ENCODE results near the gene MOCS2. TPM values are rescaled to one million over a fixed set of nuclear protein-coding genes. Genes with fewer than 3 reads are reported as not detected.

The MOCS2 gene, protein sequence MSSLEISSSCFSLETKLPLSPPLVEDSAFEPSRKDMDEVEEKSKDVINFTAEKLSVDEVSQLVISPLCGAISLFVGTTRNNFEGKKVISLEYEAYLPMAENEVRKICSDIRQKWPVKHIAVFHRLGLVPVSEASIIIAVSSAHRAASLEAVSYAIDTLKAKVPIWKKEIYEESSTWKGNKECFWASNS
- total RNA-seq, result 28.8 and 29.3 TPM in 2 replicates
- long read RNA-seq, transcript MOCS2-203 (7 exons, 1,337 nt), result major isoform, 28 of 29 reads
- long read RNA-seq, partial matches to known transcripts, result 0 of 29 reads
- long read RNA-seq, other reads (novel, unspliced or antisense), result 1 of 29 reads

DNA sequence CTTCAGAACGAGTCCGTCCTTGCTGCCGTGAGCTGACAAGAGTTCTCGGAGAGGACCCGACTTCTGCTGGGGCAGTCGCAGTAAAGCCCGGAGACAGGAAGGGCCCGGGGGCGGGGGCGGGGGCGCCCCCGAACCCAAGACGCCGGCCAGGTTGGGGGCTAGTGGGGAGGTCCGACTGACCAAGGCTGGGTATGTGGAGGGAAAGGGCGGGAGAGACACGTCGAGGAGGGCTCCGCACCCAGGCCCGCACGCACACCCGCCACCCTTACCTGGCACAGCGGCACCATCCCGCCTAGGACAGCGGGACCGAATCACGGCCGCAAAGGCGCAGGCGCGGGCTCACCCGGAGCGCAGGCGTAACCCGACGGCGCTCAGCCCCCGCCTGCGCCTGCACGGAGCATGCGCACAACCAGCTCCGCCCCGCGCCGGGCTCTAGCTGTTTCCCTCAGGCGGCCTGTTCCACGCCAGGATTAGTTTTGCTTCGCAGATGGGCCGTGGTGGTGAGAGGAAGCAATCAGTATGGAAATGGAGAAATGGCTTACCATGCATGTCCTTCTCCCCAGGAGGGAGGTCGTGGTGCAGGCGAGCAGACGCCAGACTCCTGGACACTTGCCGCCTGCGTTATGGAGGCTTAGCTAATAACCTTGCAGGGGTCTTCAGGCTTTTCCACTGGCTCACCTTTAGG, at the start of gene MOCS2:
MOCS2 (minus strand) TSS at position 315 of the 685 bp plus-strand sequence. CDS start 2,583 bp downstream, outside the sequence.
- H3K4me3 Mint-ChIP-seq, result peak within 1 kb of the TSS; percentile 96
- peak; percentile 83 for DNase-seq (ENCODE audit: low read depth, low spot score)
- H3K27me3 Mint-ChIP-seq (ENCODE audit: low read depth), result no peaks in the 10 kb centered on the region
- peaks cover 8% of the 10 kb centered on the region for H3K36me3 Mint-ChIP-seq (ENCODE audit: low read depth)
- peaks cover 34% of the 10 kb centered on the region for H3K4me1 Mint-ChIP-seq
- TF ChIP-seq, protein P1, sequence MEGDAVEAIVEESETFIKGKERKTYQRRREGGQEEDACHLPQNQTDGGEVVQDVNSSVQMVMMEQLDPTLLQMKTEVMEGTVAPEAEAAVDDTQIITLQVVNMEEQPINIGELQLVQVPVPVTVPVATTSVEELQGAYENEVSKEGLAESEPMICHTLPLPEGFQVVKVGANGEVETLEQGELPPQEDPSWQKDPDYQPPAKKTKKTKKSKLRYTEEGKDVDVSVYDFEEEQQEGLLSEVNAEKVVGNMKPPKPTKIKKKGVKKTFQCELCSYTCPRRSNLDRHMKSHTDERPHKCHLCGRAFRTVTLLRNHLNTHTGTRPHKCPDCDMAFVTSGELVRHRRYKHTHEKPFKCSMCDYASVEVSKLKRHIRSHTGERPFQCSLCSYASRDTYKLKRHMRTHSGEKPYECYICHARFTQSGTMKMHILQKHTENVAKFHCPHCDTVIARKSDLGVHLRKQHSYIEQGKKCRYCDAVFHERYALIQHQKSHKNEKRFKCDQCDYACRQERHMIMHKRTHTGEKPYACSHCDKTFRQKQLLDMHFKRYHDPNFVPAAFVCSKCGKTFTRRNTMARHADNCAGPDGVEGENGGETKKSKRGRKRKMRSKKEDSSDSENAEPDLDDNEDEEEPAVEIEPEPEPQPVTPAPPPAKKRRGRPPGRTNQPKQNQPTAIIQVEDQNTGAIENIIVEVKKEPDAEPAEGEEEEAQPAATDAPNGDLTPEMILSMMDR (conservative IDR thresholded peaks at IDR 0.05), result no peak
- H3K27ac Mint-ChIP-seq (ENCODE audit: unreplicated experiment), result peak within 1 kb of the TSS; percentile 40
- H3K9me3 Mint-ChIP-seq, result no peaks in the 10 kb centered on the region

- Mint-ChIP-seq H3K9me3 (peaks cover 3% of the 10 kb centered on the region), H3K4me1 (no peaks in the 10 kb centered on the region), H3K4me3 (no peak overlapping the region), H3K27me3 (ENCODE audit: low read depth) (no peaks in the 10 kb centered on the region), H3K36me3 (ENCODE audit: low read depth) (no peaks in the 10 kb centered on the region), H3K27ac (ENCODE audit: unreplicated experiment) (peak overlapping the region; percentile 15)
- DNase-seq (ENCODE audit: low read depth, low spot score), result no peak
- TF ChIP-seq, protein P1 (conservative IDR thresholded peaks at IDR 0.05), result no peak
These were observed 42.3 kb upstream of the MOCS2 start for GRCh38 chr5:53151713-53152458.

- H3K4me3 Mint-ChIP-seq, result no peak overlapping the region
- peaks cover 2% of the 10 kb centered on the region for H3K9me3 Mint-ChIP-seq
- no peaks in the 10 kb centered on the region for H3K4me1 Mint-ChIP-seq
- H3K27me3 Mint-ChIP-seq (ENCODE audit: low read depth), result no peaks in the 10 kb centered on the region
- H3K27ac Mint-ChIP-seq (ENCODE audit: unreplicated experiment), result no peak overlapping the region
- no peaks in the 10 kb centered on the region for H3K36me3 Mint-ChIP-seq (ENCODE audit: low read depth)
- TF ChIP-seq, protein P1 (conservative IDR thresholded peaks at IDR 0.05), result no peak
- no peak for DNase-seq (ENCODE audit: low read depth, low spot score)
These were observed 23.5 kb upstream of the MOCS2 start for GRCh38 chr5:53133020-53133419.

- TF ChIP-seq, protein P1 (conservative IDR thresholded peaks at IDR 0.05), result no peak
- Mint-ChIP-seq H3K4me3 (no peak overlapping the region), H3K9me3 (peaks cover 2% of the 10 kb centered on the region), H3K27me3 (ENCODE audit: low read depth) (no peaks in the 10 kb centered on the region), H3K4me1 (no peaks in the 10 kb centered on the region), H3K36me3 (ENCODE audit: low read depth) (no peaks in the 10 kb centered on the region), H3K27ac (ENCODE audit: unreplicated experiment) (no peak overlapping the region)
- DNase-seq (ENCODE audit: low read depth, low spot score), result no peak
These were observed 20.7 kb upstream of the MOCS2 start for GRCh38 chr5:53130266-53130665.

DNA sequence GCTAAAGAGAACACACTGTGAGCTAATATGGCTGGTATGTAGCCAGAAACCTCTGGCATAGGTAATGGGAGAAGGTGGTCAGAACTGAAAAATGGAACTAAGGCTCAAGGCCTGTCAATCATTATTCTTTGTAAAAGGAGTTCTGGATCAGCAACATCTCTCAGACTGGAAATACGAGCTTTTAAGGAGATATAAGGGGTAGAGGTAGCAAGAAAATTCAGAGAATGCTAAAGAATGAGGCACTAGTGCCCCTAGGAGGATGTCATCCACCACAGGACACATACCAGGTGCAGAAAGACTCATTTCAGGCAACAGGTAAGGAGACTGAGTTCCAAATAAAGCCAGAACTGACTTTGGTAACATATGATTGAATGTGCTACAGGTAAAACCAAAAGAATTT, 18.9 kb upstream of the MOCS2 start:
- DNase-seq (ENCODE audit: low read depth, low spot score), result no peak
- Mint-ChIP-seq H3K4me3 (no peak overlapping the region), H3K4me1 (no peaks in the 10 kb centered on the region)

More for the DNA sequence above, 18.9 kb upstream of the MOCS2 start:
- TF ChIP-seq, protein P1 (conservative IDR thresholded peaks at IDR 0.05), result no peak
- Mint-ChIP-seq H3K9me3 (peaks cover 2% of the 10 kb centered on the region), H3K27ac (ENCODE audit: unreplicated experiment) (no peak overlapping the region), H3K27me3 (ENCODE audit: low read depth) (no peaks in the 10 kb centered on the region), H3K36me3 (ENCODE audit: low read depth) (no peaks in the 10 kb centered on the region)
